HG03097 (cell line): ENCODE data around the gene DRD2.
"Not testable (repeated sequence)": the region's sequence is repeated elsewhere in the genome, so short reads cannot be mapped to it uniquely, and the experiment has no call there.

ENCODE experiments used
- ATAC-seq: cut with Tn5 transposase; IDR thresholded peaks from one replicate; pipeline ENCODE4 v1.9.1; 2021; ENCODE audit not compliant: unreplicated experiment, low FRiP score

DRD2 gene

DNA sequence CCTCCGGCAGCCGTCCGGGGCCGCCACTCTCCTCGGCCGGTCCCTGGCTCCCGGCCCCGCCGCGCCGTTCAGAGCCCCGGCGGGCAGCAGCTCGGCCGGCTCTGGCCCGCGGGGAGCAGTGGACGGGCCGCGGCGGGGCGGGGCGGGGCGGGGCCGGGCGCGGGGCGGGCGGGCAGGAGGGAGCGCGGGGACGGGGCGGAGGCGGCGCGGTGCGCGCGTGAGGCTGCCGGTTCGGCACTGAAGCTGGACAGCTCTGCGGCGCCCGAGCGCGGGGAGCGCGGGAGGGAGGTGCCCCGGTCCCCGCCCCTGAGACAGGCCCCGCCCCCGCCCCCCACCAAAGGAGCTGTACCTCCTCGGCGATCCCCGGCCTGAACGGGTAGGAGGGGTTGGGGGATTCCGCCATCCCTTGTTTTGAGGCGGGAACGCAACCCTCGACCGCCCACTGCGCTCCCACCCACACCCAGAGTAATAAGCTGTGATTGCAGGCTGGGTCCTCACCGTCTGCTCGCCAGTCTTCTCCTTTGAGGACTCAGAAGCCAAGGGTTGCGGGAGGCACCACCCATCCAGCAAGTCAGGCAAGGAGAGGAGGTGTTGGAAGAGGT, at the start of gene DRD2:
DRD2 (minus strand) TSS at position 239 of the 602 bp plus-strand sequence. CDS start 50,747 bp downstream, outside the sequence.
- no peak for ATAC-seq

DNA sequence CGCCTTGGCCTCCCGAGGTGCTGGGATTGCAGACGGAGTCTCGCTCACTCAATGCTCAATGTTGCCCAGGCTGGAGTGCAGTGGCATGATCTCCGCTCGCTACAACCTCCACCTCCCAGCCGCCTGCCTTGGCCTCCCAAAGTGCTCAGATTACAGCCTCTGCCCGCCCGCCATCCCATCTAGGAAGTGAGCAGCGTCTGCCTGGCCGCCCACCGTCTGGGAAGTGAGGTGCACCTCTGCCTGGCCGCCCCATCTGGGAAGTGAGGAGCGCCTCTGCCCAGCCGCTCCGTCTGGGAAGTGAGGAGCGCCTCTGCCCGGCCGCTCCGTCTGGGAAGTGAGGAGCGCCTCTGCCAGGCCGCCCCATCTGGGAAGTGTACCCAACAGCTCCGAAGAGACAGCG, 48.7 kb upstream of the DRD2 start:
- ATAC-seq: not testable (repeated sequence)

DNA sequence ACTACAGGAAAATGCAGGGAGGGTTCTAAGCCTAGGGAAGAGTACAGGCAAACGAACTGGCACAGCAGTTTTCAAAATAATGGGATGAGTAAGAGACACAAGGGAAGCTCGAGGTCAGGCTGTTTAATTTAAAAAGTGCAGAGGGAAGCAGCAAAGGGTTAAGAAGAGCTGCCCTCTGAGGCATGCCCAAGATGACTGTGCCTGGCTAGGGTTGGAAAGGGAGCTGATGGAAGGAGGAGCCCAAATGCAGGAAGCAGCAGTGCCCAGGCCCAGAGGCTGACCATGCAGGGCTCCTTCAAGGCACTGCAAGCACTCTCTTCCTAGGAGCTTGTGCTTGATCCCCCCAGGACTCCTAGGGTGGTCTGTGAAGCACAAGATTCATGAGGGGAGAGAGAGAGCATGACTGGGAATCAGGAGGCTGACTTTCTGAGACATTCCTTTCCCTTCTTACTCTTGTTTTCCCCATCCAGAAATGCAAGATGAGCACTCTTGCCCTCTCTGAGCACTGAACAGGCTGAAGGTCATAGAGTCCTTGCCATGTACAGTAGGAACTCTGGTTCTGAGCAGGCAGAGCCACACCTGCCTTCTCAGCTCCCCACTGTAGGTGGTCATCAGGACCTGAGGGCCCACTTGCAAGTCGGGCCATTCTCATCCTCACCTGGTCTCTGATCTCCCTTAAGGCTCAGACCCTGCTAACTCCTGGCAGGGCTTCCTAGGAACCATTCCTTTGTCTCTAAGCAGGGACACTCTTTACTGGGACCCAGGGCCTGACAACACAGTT, 46.7 kb upstream of the DRD2 start:
- no peak for ATAC-seq

DNA sequence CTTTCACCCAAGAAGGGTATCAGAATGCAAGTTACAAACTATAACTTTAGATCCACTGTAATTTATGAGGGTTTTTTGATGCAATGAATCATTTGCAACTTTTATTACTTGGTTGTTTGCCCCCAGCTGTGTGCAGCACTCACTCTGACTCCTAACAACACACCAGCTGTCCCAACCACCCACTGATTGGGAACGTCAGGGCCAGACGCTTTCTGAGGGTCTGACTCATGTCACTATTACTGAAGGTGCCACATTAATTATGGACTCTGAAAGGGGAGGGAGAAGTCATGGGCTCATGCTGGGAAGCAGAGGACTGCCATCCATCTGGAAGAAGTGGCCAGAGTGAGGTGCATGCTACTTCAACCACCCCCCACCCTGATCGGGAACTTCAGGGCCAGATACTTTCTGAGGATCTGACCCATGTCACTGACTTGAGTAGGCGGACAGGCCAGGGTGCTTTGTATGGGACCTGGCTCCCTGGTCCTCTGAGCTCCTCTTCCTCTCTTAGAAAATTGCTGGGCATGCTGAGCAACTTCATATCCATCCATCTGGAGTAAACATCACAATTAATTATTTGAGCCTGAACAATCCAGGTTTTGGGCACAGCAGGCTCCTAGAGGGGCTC, 44.9 kb upstream of the DRD2 start:
- no peak for ATAC-seq

DNA sequence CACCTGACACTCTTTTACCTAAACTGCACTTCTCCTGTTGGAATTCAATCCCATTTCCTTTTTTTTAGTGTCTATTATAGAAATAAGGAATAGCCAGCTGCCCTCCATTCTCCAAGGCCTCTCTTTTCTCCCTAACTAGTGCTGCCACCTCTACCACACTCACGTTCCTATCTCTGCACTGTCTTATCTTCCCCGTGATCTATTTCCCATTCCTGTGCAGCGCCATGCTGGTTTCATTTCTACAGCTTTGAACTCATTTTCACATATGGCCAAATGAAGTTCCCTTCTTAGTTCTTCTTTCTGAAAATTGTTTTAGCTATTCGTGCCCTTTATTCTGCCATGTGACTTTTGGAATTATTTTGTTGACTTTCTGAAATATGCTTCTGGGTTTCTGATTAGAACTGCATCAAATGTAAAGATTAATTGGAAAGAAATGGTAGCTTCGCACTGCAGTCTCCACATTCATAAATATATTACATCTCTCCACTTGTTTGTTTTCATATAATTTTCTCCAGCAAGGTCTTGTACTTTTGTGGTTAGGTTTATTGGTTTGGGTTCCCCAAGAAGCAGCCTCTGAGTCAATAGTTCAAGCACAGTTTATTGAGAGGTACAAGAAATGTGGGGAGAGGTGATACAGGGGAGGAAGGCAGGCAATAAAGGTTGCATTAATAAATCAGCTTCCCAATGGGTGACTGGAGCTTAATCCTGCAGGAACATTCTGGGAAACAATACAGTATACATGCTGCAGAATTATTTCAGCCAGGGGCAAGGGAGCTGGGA, 43.7 kb upstream of the DRD2 start:
- ATAC-seq: no peak

DNA sequence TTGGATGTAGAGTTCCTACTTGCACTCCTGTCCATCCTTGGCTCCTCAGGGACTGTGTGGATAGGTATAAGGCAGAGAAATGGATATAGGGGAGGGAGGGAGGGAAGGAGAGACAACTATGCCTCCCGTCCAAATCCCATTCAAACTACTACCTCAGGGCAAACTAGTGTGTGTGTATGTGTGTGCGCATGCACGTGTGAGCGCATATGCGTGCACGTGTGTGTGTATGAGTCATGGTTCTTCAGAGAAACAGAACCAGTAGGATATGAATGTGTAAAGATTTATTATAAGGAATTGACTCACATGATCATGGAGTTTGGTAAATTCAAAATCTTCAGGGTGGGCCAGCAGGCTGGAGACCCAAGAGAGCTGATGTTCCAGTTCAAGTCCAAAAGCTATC, 42.2 kb upstream of the DRD2 start:
- no peak for ATAC-seq

DNA sequence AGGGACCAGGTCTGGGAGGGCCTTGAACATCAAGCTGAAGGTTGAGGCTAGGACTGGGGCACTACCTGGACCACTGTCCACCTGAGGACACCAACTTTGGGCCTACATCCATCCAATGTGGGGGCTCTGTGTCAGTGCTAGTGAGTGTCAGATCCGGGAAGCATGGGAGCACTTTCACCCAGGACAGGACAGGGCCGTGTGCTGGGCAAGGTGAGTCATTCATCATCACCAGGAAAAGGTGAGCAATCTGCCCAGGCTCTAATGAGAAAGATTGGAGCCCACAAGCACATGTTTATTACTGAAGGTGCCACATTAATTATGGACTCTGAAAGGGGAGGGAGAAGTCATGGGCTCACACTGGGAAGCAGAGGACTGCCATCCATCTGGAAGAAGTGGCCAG, 39.7 kb upstream of the DRD2 start:
- ATAC-seq: no peak

DNA sequence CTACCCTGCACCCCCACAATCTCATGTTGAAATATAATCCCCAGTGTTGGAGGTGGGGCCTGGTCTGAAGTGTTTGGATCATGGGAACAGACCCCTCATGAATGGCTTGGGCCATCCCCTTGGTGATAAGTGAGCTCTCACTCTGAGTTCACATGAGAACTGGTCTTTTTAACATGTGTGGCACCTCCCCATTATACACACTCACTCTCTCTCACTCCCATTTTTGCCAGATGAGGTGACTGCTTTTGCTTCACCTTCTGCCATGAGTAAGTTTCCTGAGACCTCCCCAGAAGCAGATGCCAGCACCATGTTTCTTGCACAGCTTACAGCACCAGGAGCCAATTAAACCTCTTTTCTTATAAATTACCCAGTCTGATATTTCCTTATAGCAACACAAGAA, 32.1 kb upstream of the DRD2 start:
- no peak for ATAC-seq

DNA sequence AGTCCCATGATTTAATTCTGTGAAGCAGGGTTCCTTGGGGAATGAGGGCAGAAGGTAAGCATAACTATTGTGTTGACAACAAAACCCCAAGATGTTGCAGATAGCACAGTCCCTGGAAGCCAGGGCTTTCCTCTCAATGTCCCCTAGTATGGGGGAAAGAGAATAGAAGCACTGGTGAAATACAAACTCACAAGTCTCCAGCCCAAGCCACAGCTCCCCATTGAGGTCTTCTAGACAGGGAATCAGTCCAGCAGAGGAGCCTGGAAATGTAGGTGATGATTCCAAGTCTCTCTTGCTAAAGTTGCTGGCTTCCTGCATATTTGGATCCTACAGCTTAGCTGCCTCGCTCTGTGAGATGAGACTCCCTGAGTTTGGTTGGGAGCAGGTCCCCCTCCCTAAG, 31.7 kb upstream of the DRD2 start:
- no peak for ATAC-seq

DNA sequence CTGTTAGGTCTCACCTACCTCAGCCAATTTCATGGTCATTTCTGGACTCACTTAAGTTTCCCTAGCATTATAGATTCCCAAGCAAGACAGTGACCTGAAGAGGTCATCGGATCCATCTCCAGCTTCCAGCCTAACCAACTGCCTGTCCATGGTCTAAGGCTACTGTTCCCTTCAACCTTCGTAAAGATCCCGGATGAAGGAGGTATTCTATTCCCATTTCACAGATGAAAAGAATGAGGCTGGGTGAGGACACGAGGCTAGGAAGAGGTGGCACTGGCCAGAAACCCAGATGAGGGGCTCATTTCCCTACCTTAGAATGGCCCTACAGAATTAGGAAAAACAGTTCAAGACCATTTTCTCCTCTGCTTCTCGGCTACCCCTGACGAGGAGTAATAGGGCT, 31.3 kb upstream of the DRD2 start:
- no peak for ATAC-seq

DNA sequence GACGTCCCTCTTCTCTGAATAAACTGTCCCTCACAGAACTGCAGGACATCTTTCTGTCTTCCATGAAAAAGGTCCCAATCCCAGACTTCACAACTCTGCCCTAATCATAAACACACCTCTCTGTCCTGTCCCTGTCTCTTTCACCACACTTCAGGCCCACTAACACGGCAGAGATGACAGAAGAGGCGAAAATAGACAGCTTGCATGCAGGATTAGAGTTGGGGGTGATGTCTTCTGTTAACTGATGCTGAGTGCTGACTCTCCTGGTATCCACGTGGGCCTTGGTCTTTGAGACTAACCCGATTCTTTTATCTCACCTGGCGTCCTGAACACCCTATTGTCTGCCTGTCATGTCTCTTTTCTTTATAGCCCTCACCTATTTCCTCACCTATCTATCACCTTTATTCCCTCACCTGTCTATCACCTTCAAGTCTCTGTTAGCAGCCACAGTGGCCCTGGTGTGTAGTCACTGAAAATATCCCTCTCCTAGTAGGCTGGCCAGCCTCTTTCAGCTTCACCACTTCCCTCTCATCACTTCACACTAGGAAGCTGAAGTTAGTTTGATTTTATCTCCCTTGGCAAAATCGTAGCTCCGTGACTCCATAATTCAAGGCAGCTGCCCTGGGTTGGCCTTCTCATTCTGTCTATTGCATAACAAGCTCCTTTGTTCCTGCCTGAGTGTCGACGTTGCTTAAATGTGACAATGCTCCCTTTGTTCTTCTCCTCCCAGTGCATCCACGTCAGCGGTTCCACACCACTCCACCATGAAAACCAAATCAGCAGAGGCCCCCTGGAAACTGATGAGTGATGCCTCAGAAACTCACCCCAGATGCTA, 30.6 kb upstream of the DRD2 start:
- ATAC-seq: no peak

DNA sequence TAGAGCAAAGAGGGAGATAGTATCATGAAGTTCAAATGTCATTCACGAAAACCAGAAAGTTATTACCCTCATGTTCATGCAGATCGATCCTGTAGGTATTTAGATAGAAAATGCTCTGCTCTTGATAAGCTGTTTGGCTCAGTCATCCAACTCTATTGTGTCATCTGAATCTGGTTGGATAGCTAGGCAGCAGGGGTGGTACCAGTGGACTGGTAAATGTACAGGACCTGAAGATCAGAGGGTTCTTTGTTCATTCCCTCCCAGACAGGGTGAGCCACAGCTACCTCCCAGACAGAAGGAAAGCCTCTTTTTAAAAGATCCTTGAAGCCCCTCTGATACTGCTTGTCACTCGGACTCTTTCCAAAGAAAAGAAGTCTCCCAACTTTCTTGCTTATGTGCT, 29.8 kb upstream of the DRD2 start:
- ATAC-seq: no peak

DNA sequence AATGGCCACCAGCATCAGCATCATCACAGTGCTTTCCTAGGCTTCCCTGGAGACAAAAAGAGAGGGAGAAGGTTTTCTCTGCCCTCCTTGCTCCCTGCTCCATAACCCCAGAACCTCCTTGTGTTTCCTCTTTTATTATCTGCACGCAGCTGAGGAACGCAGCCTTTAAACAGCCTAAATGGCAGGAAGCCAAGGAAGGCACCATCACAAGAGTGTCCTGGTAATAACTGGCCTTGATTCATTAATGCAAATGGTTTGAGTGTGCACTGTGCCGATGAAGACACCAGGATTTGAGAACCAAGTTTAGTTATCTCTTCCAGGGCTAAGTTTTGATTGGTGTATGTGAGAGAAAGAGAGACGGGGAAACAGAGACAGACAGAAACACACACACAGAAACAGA, 29.4 kb upstream of the DRD2 start:
- no peak for ATAC-seq

DNA sequence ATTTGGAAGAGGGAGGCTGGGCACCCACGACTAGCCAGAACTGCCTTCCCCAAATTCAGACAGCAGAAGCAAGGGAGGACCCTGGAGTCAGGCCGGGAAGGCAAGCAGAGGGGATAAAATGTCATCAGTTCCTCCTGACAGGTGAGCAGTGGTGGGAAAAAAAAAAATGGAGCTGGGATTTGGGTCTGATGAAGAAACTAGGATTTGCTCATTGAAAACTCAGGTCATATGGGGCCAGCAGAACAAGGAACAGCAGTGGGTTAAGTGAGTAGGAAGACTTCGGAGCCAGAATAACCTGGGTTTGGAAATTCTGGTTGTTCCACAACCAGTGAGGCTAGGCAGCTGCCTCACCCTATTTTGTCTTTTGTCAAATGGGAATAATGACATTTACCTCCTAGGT, 28.9 kb upstream of the DRD2 start:
- no peak for ATAC-seq

DNA sequence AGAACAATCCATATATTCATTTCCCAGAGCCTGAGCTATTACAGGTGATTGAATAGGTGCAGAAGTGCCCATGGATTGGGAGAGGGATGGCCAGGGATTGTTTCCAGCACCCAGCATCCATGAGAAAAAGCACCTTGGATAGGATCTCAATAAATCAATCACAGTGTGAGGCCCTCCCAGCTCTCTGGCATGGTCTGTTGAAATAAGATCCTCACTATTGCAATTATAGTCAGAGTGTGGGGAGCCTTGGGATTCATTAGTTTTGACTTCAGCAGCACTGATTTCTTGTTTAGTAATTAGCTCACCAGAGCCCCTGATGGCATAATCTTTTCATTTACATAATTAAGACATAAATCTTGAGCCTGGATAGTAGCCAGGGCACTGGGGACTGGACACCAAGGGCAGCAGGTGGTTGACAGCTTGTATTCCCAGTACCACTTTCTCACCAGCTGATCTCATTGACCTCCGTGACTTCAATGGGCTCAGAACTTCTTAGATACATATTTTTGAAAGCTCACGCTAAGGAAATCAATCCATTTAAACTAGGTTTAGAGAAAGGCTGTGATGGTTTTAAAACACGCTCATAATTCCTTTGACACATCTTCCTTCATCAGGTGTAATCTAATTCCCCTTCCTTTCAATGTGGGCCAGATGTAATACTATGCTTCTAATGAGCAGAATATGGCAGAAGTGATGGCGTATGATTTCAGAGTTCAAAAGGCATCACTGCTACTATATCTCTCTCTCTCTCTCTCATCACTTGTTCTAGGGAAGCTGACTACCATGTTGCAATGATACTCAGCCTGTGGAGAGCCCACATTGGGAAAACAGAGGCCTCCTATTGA, 22.1 kb upstream of the DRD2 start:
- no peak for ATAC-seq

DNA sequence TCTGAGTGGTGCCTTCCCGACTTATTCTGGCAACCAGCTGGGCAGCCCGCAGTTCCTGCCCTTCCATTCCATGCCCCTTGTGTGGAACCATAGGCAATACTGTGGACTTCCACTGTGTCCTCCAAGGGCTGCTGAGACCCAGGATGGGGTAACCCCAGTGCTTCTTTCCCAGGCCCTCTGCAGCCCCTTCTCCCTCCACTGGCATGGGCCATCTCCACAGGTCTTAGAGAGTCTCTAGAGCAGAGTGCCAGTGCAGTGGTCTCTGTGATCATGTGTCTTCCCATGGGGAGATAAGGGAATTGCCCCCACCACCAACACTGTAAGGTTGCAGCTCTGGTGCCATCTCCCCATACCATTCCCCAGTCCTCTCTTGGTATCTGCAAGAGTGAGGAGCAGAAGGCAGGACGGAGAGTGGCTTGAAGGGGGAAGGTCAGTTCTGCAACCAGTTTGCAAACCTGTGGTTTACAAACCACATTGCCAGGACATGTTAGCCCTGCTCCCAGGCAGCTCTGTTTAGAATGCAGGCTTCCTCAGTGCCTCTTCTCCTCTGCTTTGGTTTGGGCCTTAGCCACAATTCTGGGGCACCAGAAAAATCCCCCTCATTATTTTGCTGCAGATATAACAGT, 20.9 kb upstream of the DRD2 start:
- ATAC-seq: no peak

DNA sequence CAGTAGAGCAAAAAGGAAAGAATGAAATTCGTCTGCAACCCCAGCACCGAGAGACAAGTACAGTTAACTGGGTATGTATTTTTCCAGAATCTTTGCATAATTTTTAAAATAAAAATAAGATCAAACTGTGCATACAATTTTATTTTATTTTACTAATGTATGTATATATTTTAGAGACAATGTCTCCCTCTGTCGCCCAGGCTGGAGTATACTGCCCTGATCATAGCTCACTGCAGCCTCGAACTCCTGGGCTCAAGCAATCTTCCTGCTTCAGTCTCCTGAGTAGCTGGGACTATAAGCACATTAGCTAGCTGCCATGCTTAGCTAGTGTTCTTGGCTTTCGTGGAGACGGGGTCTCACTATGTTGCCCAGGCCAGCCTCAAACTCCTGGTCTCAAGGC, 18.8 kb upstream of the DRD2 start:
- no peak for ATAC-seq

DNA sequence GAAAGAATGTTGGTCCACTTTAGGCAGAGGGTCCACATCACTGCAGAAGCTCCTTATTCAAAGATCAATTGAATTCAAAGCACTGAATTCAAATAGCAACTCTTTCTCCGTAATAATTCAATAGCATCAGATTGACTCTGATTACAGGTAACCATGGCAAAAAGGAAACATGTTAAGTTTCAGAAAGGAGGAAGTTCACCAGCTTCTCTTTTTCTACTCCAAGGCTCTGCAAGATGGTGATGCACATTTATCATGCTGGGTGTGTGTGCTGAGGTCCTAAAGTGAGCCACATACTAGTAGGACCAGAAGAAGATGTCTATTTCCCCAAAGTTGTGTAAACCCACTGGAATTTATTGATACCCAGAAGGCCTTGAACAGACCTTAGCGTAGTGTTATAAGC, 18.0 kb upstream of the DRD2 start:
- ATAC-seq: no peak

DNA sequence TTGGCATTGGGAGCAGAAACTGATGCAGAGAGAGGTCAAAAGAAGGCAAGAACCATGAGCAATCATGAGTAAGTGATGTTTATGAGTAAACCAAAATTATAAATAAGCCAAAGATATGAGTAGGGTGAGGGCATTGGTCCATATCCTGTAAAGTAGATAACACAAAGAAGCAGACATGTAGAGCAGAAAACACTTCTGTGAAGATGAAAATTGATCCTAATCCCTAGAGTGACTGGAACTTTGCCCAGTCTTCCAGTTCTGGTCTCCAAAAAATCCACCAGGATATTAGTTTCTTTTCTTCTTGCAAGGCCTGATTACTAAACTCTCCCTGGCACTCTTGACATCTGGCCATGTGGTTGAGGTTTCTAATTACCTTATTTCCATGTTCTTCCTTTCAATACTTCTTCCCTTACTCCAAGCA, 13.7 kb upstream of the DRD2 start:
- no peak for ATAC-seq
